Testis (tissue), 2 donors: ENCODE measurements around the gene BCL7B.

Experiments used
- CTCF ChIP-seq, 3 experiments: fragments of 450-650 bp in 2 of 3; fragments of 200-600 bp in 1 of 3; sonication (generic) in 1 of 3; IDR thresholded peaks; one replicate each; pipeline ENCODE4 v1.5.1; 2016 to 2019; ENCODE audit warnings: antibody characterized with exemption in 3 of 3, mild to moderate bottlenecking in 2 of 3, moderate library complexity in 1 of 3
- POLR2A ChIP-seq: fragments of 450-650 bp; IDR thresholded peaks from one replicate; pipeline ENCODE4 v1.6.1; 2017; ENCODE audit warnings: antibody characterized with exemption, mild to moderate bottlenecking, moderate library complexity

- TF ChIP-seq CTCF (IDR thresholded peaks at IDR 0.05), result no peak
- TF ChIP-seq POLR2A, result no peak
Observed at GRCh38 chr7:73521636-73522104, 35.8 kb downstream of the BCL7B start.
